ENCODE measurements around the gene IQSEC2. TPM values are rescaled to one million over a fixed set of nuclear protein-coding genes. Genes with fewer than 3 reads are reported as not detected.

The IQSEC2 gene
- total and polyA plus RNA-seq, 9 of the 15 experiments (the other 6 are each of a cell fraction or from before 2014, with no cell fraction given) = 2.7 to 41.8 (median 20.1) TPM

DNA sequence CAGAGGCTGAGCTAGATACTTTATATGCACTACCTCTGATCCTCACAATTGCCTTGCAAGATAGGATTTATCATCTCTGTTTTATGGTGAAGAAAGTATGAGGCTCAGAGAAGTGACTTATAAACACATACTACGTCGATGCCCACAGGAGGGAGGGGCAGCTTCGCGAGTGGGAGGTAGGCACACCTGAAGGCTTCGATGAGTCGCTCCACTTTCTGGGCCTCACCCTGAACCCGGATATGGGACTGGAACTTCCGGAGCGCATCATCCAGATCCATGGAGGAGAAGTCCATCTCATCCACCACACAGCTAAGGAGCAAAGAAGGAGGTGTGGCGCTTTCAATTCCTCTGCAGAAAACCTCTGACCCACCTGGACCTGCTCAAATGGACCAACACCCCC is 33.5 kb downstream of the IQSEC2 start:
- Histone ChIP-seq H3K9me1 (ENCODE audit: control insufficient read depth, insufficient read depth, low read length) (no peaks in the 10 kb centered on the region), H3K9me3 (replicated peaks; ENCODE audit: control insufficient read depth, insufficient read depth, low read depth, low read length) (0 out of 2 replicates have a peak, but pooled peaks cover 3% of the 10 kb centered on the region), H3K4me1 (replicated peaks in 1 of 2; ENCODE audit: control insufficient read depth in 2 of 2, insufficient read depth in 2 of 2, low read length in 2 of 2) (peaks cover 8 to 10% of the 10 kb centered on the region in 2 experiments; a peak in 4 of 5 replicates), H2AFZ (ENCODE audit: low read depth, low read length) (no peak overlapping the region), H3K36me3 (ENCODE audit: control insufficient read depth, insufficient read depth, low read length) (peaks cover 60% of the 10 kb centered on the region; the same call in 2 of the 3 replicates), H3K9ac (ENCODE audit: insufficient read depth in 1 of 2, low read depth in 2 of 2, low read length in 2 of 2) (no peak overlapping the region), H3K79me2 (ENCODE audit: control insufficient read depth, insufficient read depth, low read length) (peaks cover 16% of the 10 kb centered on the region), H4K20me1 (replicated peaks; ENCODE audit: control insufficient read depth, insufficient read depth, low read length) (no peaks in the 10 kb centered on the region), H3K27me3 (ENCODE audit: control insufficient read depth in 2 of 2, insufficient read depth in 2 of 2, low read length in 2 of 2) (no peaks in the 10 kb centered on the region), H3K4me2 (ENCODE audit: insufficient read depth, low read length) (no peak overlapping the region), H3K27ac (ENCODE audit: extremely low read depth, low read depth, low read length) (no peak overlapping the region), H3K4me3 (no peak overlapping the region)
- in situ Hi-C loops (cut with MboI) = no loop called here
- BruUV-seq (replicated peaks) = no TSS peak
- DNase-seq (ENCODE audit: extremely low read depth in 1 of 4, low spot score in 3 of 4) = no peak
- WGBS (ENCODE audit: insufficient coverage, low coverage, missing lambda C conversion rate) = 91% methylated on average over 4 of the region's 10 CpGs
- CTCF ChIA-PET (ENCODE audit: low intra/inter-chr PET ratio) = no interaction called here
- intact Hi-C loops (cut with micrococcal nuclease) = no loop called here
- TF ChIP-seq HMGXB4 (CRISPR knock-in tag; IDR thresholded peaks at IDR 0.05) = no peak
- TF ChIP-seq ZNF224 (CRISPR knock-in tag; IDR thresholded peaks at IDR 0.05) = no peak
- TF ChIP-seq ZBTB26 (CRISPR knock-in tag; IDR thresholded peaks at IDR 0.05) = no peak
- 0 out of 2 replicates have a peak, but pooled peaks have one; percentile 18 for TF ChIP-seq RBFOX2 (IDR thresholded peaks at IDR 0.05; ENCODE audit: low read depth, low read length)
- no peak for TF ChIP-seq DPF2 (IDR thresholded peaks at IDR 0.05)
- no peak for TF ChIP-seq ZNF584 (CRISPR knock-in tag; IDR thresholded peaks at IDR 0.05; ENCODE audit: low read depth)
- TF ChIP-seq, protein P1, sequence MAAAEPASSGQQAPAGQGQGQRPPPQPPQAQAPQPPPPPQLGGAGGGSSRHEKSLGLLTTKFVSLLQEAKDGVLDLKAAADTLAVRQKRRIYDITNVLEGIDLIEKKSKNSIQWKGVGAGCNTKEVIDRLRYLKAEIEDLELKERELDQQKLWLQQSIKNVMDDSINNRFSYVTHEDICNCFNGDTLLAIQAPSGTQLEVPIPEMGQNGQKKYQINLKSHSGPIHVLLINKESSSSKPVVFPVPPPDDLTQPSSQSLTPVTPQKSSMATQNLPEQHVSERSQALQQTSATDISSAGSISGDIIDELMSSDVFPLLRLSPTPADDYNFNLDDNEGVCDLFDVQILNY (CRISPR knock-in tag; IDR thresholded peaks at IDR 0.05) = no peak
- no peak for TF ChIP-seq MED1 (CRISPR knock-in tag; IDR thresholded peaks at IDR 0.05; ENCODE audit: borderline replicate concordance)
- no peak for TF ChIP-seq JUNB (CRISPR knock-in tag; conservative IDR thresholded peaks at IDR 0.05)
- no peak for FAIRE-seq
- no peak for ATAC-seq
- POLR2A ChIA-PET = interaction anchor here (1.4 kb wide), 1 partner anchor 9 kb away, joined by 3 read pairs; no protein-coding TSS in a partner anchor

Data from K562 (cell line).